Adipocyte (in vitro differentiated cells): ENCODE data around the gene LIMK1.
A peak's percentile ranks its signal among the peaks of the same experiment; 100 is the strongest.

Experiments used
- DNase-seq: peaks from one replicate; pipeline ENCODE4 v3.0.0-alpha.2; 2015; ENCODE audit warnings: low read depth
- H3K27me3 ChIP-seq: replicated peaks from 2 replicates; pipeline ENCODE4 v1.7.0; 2013; ENCODE audit warnings: mild to moderate bottlenecking, low read length, moderate library complexity; ENCODE audit not compliant: control insufficient read depth, insufficient read depth
- H3K36me3 ChIP-seq: 2 replicates; pipeline ENCODE4 v1.7.0; 2013; ENCODE audit warnings: low read length, mild to moderate bottlenecking, moderate library complexity; ENCODE audit not compliant: control insufficient read depth, insufficient read depth, severe bottlenecking
- H3K4me1 ChIP-seq: 2 replicates; pipeline ENCODE4 v1.7.0; 2013; ENCODE audit warnings: mild to moderate bottlenecking, low read length, moderate library complexity; ENCODE audit not compliant: control insufficient read depth, insufficient read depth
- H3K4me3 ChIP-seq: 2 replicates; pipeline ENCODE4 v1.7.0; 2013; ENCODE audit warnings: mild to moderate bottlenecking, low read length, moderate library complexity
- H3K9ac ChIP-seq: 2 replicates; pipeline ENCODE4 v1.7.0; 2013; ENCODE audit warnings: mild to moderate bottlenecking, low read length, moderate library complexity
- H3K9me3 ChIP-seq: 2 replicates; pipeline ENCODE4 v1.7.0; 2013; ENCODE audit warnings: mild to moderate bottlenecking, low read length, moderate library complexity; ENCODE audit not compliant: control insufficient read depth

The LIMK1 gene

DNA sequence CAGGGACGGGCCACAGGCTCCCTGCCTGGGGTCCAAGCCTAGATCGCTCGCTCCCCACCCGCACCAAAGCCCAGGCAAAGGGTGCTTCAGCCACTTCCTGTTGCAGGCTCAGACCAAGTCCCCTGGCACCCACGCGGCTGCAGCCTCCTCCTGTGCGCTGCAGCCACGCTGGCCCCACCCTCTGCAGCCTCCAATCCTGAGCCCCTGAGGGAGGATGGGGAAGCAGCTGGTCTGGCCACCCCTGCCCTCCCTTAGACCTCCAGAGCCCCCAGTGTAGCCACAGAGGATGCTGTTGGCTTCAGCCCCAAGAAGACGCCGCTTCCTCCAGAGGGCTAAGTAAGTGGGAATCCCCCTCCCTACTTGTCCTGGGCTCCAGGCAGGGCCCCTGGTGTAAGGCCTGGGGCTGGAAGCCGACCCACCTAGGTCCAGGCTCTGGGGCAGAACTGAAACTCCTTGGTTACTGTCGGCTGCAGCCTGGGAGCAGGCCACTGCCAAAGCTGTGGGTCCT lies 9.4 kb downstream of the LIMK1 start:
- no peak overlapping the region for H3K4me3 ChIP-seq
- peak overlapping the region; percentile 36 for H3K9ac ChIP-seq
- H3K27me3 ChIP-seq, result no peaks in the 10 kb centered on the region
- peaks cover 9% of the 10 kb centered on the region for H3K9me3 ChIP-seq
- no peak for DNase-seq
- H3K4me1 ChIP-seq, result peaks cover 31% of the 10 kb centered on the region
- peaks cover 11% of the 10 kb centered on the region for H3K36me3 ChIP-seq

DNA sequence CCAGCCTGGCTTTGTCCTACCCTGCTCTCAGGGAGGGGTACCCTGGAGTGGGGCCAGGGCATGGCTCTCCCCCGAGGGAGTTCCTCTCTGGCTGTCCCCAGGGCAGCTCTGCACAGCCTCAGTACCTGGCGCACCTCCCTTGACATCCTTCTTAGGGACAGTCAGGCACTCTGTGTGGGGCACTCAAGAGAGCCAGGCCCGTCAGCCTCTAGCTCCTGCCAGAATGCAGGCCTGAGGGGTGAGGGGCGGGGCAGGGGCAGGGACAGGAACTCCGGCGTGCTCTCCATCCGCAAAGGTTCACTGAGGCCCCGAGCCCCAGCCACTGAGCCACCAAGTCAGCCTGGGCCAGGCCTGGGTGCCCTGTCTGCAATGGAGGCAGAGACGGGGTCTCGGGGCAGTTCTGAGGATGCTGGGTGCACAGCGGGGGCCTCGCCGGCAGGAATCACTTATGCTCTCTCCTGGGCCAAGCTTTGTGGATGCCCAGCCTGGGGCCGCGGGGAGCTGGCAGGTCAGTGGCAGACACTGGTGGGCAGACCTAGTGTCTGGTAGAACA lies 10.1 kb downstream of the LIMK1 start:
- Histone ChIP-seq H3K27me3 (no peaks in the 10 kb centered on the region), H3K9ac (peak overlapping the region; percentile 13), H3K4me3 (no peak overlapping the region), H3K36me3 (peaks cover 9% of the 10 kb centered on the region), H3K4me1 (peaks cover 38% of the 10 kb centered on the region), H3K9me3 (peaks cover 9% of the 10 kb centered on the region)
- DNase-seq, result no peak

DNA sequence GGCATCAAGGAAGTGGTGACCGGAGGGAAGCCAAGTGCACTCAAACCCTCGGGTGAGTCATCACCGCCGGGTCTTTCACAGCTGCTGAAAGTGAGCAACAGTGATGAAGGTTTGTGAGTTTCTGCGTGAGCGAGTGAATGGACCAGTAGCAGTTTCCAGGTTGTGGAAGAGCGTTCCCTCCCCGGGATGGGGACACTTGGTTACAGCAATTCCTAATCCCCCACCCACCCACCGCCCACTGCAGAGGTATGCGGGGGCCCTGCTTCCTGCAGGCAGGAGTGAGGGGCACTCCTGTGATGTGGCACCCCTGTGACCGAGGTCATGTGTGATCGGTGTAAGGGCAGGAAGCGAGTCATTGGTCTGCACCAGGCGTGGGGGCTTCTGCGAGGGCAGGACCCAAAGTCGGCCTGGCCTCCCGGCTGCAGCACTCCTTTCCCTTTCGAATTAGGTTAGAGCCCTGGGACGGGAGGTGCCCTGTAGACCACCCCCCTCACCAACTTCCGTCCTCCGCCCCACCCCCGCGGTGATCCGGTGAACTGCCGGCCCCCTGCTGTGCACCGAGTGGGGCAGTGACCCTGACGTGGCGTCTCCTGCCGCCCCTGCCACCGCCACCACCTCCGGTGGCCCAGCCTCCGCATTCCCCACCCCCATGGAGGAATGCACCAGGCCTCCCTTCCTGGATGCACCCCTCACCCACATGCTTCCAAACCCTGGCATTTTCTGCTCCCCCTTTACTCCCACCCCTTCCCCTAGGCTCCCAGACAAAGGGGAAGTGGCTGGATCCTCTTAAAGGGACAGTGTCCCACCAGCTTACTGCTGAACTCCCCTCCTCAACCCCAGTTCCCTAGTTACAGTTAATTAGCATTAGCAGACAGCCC lies 10.9 kb downstream of the LIMK1 start:
- H3K9ac ChIP-seq, result peak overlapping the region; percentile 13
- peaks cover 8% of the 10 kb centered on the region for H3K36me3 ChIP-seq
- H3K9me3 ChIP-seq, result peaks cover 9% of the 10 kb centered on the region
- H3K4me3 ChIP-seq, result peak overlapping the region; percentile 53
- DNase-seq, result peak; percentile 92
- H3K27me3 ChIP-seq, result no peaks in the 10 kb centered on the region
- H3K4me1 ChIP-seq, result peaks cover 43% of the 10 kb centered on the region

DNA sequence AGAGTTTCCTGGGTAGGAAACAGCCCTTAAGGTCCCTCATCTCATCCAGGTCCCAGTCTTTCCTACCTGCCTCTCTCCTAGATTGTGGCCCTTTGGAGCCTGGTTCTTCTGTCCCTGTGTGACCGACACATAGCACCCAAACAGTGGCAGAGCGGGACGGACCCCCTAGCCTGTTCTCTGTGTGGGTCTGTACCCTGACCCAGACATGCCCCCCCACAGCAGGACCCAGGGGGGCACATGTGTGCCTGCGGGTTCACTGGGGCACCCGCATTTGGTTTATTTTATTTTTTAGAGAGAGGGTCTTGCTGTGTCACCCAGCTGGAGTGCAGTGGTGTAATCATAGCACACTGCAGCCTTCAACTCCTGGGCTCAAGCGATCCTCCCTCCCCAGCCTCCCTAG lies 11.5 kb downstream of the LIMK1 start:
- peak overlapping the region; percentile 13 for H3K9ac ChIP-seq
- H3K27me3 ChIP-seq, result no peaks in the 10 kb centered on the region
- peaks cover 13% of the 10 kb centered on the region for H3K36me3 ChIP-seq
- H3K4me1 ChIP-seq, result peaks cover 43% of the 10 kb centered on the region
- peaks cover 9% of the 10 kb centered on the region for H3K9me3 ChIP-seq
- H3K4me3 ChIP-seq, result peak overlapping the region; percentile 53
- no peak for DNase-seq

DNA sequence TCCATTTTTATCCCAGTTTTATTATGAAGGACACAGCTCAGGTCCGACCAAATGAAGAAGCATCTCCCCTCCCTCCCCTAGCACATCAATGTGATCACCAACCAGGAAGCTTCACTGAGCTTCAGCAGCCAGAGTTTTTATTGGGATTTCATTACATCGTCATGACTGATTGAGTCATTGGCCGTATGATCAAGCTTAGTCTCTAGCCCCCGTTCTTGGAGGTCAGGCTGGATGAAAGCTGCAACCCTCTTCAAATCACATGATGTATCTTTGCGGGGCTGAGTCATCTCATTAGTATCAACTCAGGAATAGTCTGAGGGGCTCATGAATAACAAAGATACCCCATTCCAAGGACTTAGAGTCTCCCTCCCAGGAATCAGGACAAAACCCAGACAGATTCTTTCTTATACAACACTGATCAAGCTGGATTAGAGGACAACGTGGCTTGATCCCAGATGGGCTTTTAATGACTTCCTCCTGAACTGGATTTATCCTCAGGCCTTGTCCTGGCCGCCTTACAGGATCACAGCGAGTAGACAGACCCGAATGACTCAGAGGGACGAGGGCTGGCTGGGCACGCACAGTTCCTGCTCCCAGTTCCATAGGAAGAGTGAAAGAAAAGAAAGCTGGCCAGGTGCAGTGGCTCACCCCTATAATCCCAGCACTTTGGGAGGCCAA lies 14.5 kb downstream of the LIMK1 start:
- H3K9ac ChIP-seq, result peak overlapping the region; percentile 43
- no peak overlapping the region for H3K4me3 ChIP-seq
- H3K9me3 ChIP-seq, result peaks cover 9% of the 10 kb centered on the region
- peak; percentile 92 for DNase-seq
- peaks cover 47% of the 10 kb centered on the region for H3K4me1 ChIP-seq
- no peaks in the 10 kb centered on the region for H3K27me3 ChIP-seq
- H3K36me3 ChIP-seq, result peaks cover 14% of the 10 kb centered on the region

DNA sequence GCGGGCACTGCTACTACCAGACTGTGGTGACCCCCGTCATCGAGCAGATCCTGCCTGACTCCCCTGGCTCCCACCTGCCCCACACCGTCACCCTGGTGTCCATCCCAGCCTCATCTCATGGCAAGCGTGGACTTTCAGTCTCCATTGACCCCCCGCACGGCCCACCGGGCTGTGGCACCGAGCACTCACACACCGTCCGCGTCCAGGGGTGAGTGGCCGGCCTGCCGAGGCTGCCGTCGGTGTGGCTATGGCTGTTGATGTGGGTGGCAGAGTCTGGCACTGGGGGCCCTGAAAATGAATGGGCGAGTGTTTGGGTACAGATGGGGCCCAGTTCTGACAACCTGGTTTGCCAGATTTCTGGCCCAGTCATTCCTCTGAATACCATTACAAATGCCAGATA lies 15.4 kb downstream of the LIMK1 start:
- peaks cover 9% of the 10 kb centered on the region for H3K9me3 ChIP-seq
- peaks cover 24% of the 10 kb centered on the region for H3K36me3 ChIP-seq
- H3K27me3 ChIP-seq, result no peaks in the 10 kb centered on the region
- no peak for DNase-seq
- peak overlapping the region; percentile 43 for H3K9ac ChIP-seq
- no peak overlapping the region for H3K4me3 ChIP-seq
- peaks cover 38% of the 10 kb centered on the region for H3K4me1 ChIP-seq

DNA sequence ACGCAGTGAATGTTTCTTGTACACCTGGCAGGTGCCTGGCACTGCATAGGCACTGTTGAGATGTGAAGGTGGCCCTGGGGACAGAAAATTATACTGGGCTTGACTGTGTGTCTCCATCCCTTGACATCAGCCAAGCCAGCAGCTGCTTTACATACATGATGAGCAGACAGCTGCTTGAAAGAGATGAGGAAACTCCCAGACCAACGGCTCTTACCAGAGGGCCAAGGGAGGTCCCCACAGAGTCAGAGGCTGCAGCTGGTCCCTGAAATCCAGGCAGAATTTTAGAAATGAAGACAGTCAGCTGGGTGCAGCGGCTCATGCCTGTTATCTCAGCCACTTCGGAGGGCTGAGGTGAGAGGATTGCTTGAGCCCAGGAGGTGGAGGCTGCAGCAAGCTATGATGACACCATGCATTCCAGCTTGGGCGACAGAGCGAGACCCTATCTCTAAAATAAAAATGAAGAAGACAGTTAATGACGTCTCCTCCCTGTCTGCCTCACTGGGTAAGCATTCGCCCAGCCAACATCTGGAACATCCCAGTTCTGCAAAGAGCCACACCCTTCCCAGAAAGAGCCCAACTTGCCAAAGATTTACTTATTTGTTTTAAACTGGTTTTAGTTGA lies 17.6 kb downstream of the LIMK1 start:
- Histone ChIP-seq H3K4me1 (peaks cover 28% of the 10 kb centered on the region), H3K9ac (no peak overlapping the region), H3K9me3 (peaks cover 9% of the 10 kb centered on the region), H3K4me3 (no peak overlapping the region), H3K36me3 (peaks cover 32% of the 10 kb centered on the region), H3K27me3 (no peaks in the 10 kb centered on the region)
- DNase-seq, result peak; percentile 4

DNA sequence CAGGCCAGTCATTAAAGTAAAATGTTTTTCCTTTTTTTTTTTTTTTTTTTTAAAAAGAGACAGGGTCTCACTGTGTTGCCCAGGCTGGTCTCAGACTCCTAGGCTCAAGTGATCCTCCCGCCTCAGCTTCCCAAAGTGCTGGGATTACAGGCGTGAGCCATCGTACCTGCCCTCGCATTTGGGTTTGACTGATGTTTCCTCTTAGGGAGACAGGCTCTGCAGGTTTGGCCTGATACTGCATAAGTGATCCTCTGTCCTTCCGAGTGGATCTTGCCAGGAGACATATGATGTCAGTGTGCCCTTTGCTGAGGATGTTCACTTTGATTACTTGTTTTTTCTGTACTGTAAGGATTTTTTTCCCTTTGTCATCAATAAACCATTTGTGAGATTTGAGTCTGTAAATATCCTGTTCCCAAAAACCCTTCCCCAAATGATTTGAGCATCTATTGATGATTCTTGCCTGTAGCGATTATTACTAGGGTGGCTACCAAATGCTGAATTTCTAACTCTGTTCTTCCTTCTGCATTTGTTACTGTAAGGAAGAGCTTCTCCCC lies 19.7 kb downstream of the LIMK1 start:
- H3K9ac ChIP-seq, result no peak overlapping the region
- H3K27me3 ChIP-seq, result no peaks in the 10 kb centered on the region
- DNase-seq, result no peak
- peaks cover 20% of the 10 kb centered on the region for H3K4me1 ChIP-seq
- H3K9me3 ChIP-seq, result no peaks in the 10 kb centered on the region
- peaks cover 48% of the 10 kb centered on the region for H3K36me3 ChIP-seq
- no peak overlapping the region for H3K4me3 ChIP-seq

DNA sequence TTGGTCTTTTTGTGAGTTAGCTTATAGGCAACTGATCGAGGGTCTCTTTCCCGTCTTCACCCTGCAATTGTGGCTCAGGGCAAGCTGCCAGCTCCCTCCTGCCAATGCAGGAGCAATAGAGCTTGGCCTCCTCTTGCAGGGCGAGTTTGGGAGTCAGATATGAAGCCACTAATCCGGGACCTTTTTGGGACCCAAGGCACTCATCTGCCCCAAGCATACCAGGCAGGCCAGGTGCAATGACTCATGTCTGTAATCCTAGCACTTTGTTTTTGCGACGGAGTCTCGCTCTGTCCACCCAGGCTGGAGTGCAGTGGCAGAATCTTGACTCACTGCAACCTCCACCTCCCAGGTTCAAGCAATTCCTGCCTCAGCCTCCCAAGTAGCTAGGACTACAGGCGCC lies 21.1 kb downstream of the LIMK1 start:
- H3K36me3 ChIP-seq, result peaks cover 57% of the 10 kb centered on the region
- peaks cover 11% of the 10 kb centered on the region for H3K4me1 ChIP-seq
- no peak overlapping the region for H3K4me3 ChIP-seq
- H3K9ac ChIP-seq, result no peak overlapping the region
- no peaks in the 10 kb centered on the region for H3K27me3 ChIP-seq
- DNase-seq, result peak; percentile 5
- no peaks in the 10 kb centered on the region for H3K9me3 ChIP-seq

DNA sequence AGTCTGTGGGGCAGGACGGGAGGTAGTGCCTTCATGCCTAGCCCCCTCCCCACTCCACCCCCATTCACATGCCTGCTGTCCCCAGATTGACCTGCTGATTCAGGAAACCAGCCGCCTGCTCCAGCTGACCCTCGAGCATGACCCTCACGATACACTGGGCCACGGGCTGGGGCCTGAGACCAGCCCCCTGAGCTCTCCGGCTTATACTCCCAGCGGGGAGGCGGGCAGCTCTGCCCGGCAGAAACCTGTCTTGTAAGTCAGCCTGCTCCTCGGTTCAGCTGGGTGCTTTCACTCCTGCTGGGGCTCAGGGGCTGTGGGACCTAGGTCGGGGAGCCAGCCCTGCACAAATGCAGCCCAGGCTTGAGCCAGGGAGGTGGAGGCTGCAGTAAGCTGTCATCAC lies 22.4 kb downstream of the LIMK1 start:
- H3K4me3 ChIP-seq, result no peak overlapping the region
- H3K4me1 ChIP-seq, result peaks cover 9% of the 10 kb centered on the region
- H3K36me3 ChIP-seq, result peaks cover 61% of the 10 kb centered on the region
- H3K9ac ChIP-seq, result no peak overlapping the region
- no peaks in the 10 kb centered on the region for H3K27me3 ChIP-seq
- H3K9me3 ChIP-seq, result no peaks in the 10 kb centered on the region
- DNase-seq, result no peak
